GM18907 (cell line): ENCODE measurements around the gene CGB7.
"Not testable (repeated sequence)": the region's sequence is repeated elsewhere in the genome, so short reads cannot be mapped to it uniquely, and the experiment has no call there.

ENCODE experiments used
- ATAC-seq: cut with Tn5 transposase; IDR thresholded peaks from one replicate; pipeline ENCODE4 v1.9.1; 2021; ENCODE audit warnings: mild to moderate bottlenecking, moderate library complexity; ENCODE audit not compliant: unreplicated experiment

The CGB7 gene

GRCh38 chr19:49042666-49043065 lies 14.9 kb downstream of the CGB7 start:
- not testable (repeated sequence) for ATAC-seq

- no peak for ATAC-seq
Measured at GRCh38 chr19:49042177-49042576, 15.4 kb downstream of the CGB7 start.

- ATAC-seq, result not testable (repeated sequence)
Measured at GRCh38 chr19:49039736-49040135, 17.8 kb downstream of the CGB7 start.

- not testable (repeated sequence) for ATAC-seq
Measured at GRCh38 chr19:49038557-49039276, 18.8 kb downstream of the CGB7 start.

- ATAC-seq, result not testable (repeated sequence)
Measured at GRCh38 chr19:49038111-49038510, 19.4 kb downstream of the CGB7 start.

- ATAC-seq, result not testable (repeated sequence)
Measured at GRCh38 chr19:49036815-49037214, 20.7 kb downstream of the CGB7 start, which contains the start of gene CGB1. Gene CGB1, minus strand, starts transcription at chr19:49036895. Its CDS starts 184 bp downstream, at chr19:49036711.

GRCh38 chr19:49031642-49032301 lies 25.8 kb downstream of the CGB7 start, which contains the start of gene CGB2:
Gene CGB2, plus strand, starts transcription at chr19:49031890. Its CDS starts 206 bp downstream, at chr19:49032096.
- not testable (repeated sequence) for ATAC-seq

DNA sequence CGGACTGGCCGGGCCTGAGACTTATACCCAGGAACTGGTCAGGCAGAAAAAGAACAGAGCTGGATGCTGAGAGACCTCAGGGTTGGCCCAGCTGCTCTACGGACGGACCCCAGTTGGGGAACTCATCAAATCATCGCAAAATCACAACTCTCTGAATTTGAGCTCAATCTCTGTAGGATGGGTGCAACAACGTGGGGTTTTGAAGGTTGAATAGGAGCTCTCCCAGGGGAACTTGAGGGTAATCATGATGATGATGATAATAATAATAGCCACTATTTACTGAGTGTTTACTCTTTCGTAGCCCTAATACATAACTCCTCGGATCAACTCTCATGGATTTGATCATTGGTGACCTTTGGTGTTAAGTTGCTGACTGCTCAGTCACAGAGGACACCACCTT lies 27.2 kb downstream of the CGB7 start:
- not testable (repeated sequence) for ATAC-seq

GRCh38 chr19:49029749-49030148 lies 27.8 kb downstream of the CGB7 start:
- not testable (repeated sequence) for ATAC-seq

GRCh38 chr19:49028686-49029085 lies 28.9 kb downstream of the CGB7 start:
- not testable (repeated sequence) for ATAC-seq

DNA sequence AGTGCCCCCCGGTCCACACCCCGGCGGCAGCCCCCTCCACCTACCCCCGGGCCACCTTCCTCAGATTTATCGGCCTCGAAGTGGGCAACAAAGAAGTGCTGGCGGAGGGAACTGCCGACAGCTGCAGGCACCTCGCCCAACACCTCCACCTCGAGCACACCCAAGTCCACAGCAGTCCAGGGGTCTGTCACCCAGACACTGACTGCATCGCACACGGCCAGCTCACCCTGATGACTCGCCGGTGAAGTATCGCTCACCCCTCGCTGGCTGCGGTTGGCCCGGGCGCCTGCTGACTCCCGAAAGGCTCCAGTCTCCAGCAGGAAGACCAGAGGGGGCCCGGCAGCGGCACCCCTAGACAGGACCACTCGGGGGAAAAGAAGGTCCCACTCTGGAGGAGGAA lies 31.9 kb downstream of the CGB7 start:
- not testable (repeated sequence) for ATAC-seq

DNA sequence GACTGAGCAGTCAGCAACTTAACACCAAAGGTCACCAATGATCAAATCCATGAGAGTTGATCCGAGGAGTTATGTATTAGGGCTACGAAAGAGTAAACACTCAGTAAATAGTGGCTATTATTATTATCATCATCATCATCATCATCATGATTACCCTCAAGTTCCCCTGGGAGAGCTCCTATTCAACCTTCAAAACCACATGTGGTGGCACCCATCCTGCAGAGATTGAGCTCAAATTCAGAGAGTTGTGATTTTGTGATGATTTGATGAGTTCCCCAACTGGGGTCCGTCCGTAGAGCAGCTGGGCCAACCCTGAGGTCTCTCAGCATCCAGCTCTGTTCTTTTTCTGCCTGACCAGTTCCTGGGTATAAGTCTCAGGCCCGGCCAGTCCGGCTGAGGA lies 32.5 kb downstream of the CGB7 start:
- not testable (repeated sequence) for ATAC-seq

GRCh38 chr19:49024233-49024632 lies 33.3 kb downstream of the CGB7 start, which contains the start of gene CGB3:
Gene CGB3, minus strand, starts transcription at chr19:49024333. Its CDS starts 362 bp downstream, at chr19:49023971.
- ATAC-seq, result not testable (repeated sequence)

- ATAC-seq, result no peak
Measured at GRCh38 chr19:49022116-49022515, 35.4 kb downstream of the CGB7 start.

- ATAC-seq, result no peak
Measured at GRCh38 chr19:49020931-49021895, 36.3 kb downstream of the CGB7 start.

DNA sequence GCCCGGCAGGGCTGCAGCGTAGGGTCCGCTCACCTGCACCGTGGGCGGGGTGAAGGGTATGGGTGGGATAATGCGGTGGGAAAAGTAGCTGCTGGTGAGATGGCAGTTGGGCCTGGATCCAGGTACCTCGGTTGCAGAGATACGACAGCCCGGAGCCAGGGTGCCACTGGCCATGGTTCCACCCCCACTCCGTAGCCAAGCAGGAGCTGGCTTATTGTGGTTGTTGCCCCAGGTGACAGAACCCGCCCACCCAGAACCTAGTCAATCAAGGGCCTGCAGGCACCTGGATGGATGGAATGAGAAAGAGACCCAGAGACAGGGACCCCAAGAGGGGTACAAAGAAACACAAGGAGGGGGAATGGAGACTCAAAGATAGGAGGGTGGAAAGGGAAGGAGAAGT lies 37.2 kb downstream of the CGB7 start:
- ATAC-seq, result no peak

DNA sequence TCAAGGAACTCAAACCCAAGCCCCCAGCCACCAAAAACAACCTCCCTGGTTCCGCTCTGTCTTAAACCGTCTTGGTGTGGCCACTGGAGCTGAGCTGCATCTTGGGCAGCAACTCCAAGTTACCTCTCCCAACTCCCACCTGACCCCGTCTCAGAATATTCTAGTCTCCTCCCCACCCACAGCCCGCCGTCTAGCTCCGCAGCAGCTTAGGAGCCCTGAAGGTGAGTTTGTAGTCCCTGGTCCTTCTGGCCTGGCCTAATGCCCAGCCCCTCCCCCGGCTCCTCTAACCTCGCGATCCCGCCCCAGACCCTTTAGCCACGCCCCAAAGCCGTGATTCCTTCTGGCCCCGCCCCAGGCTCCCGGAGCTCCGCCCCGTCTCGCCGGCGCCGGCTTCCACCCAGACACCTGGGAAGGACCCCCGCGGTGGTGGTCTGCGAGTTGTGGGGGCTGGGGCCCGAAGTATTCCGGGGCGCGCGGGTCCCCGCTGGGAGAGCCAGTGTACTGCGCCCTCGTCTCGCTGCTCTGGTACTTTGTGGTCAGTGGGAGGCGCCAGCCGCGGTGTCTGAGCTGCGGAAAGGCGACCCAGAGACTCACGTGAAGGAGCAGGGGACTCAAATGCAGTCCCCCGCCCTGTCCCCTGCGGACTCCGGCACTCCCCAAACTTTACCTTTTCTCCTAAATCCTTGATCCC lies 38.2 kb downstream of the CGB7 start:
- no peak for ATAC-seq

DNA sequence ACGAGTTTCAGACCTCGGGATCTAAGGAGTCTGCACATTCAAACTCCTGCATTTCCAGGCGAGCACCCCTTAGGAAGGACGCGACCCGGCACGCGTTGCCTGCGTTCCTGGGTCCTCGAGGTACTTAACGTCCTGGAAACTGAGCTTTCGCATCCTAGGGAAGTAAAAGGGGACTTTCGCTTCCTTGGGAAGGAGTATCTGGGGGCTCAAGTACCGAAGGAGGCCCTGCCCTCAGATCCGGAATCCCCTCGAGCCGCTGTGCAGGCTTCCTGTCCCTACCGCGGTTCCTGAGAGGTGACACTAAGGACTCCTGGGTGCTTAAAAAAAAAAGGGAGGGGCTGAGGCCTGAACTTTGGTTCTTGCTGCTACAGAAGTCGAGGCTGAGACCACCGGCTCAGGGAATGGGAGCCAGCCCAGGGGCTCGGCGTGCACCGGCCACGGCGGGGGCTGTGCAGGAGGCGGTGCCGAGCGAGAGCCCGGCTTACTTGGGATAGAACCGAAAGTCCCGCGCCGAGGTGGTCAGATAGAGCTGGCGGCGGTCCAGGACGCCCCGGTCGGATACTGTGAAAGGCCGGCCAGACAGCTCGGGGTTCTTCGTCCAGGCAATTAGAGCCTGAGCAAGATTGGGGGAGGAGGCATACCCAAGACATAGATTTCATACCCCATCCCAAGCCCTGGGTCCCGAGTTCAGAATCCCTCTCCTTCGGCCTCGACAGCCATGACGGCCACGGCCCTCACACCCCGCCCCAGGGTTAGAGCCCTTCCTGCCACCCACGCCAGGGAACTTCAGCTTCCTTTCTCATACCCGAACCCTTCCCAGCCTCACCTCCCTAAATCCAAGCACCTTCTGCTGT lies 38.9 kb downstream of the CGB7 start:
- ATAC-seq, result not testable (repeated sequence)

DNA sequence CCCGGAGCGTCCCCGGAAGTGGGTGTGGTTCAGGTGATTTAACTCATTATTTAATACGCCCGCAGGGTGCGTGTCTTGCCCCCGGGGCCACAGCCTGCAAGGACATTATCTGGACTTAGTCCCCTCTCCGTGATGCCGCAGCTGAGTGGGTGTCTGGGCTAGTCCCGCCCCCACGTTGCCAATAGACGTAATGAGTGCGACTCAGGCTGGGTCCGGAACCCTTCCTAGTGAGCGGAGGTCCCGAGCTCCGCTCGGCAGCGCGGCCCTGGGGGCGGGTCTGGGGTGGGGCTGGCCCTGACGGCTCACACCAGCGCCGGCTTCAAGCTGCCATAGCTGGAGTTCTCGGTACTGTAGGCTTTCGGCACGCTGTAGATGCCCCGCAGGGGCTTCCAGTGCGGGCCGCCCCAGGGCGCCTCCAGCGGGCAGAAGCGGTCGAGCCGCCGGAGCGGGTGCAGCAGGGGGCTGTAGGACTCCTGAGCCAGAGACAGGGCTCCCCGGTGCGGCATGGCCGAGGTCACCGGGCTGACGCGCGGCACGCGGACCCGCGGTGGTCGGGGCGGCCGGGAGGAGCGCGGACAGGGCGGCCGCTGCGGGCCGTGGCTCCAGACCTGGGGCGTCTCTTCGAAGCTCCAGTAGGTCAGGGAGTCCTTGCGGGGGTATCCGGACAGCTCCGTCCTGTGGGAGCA lies 39.7 kb downstream of the CGB7 start:
- no peak for ATAC-seq
